NT2/D1 (cell line): ENCODE data around the gene GPA33.

Experiments used
- DNase-seq: peaks from one replicate; pipeline ENCODE4 v3.0.0-alpha.2; 2011; ENCODE audit warnings: low read depth, low spot score
- H3K27me3 ChIP-seq: 2 replicates; pipeline ENCODE4 v1.6.0; 2011; ENCODE audit warnings: mild to moderate bottlenecking; ENCODE audit not compliant: insufficient read length, insufficient read depth
- H3K36me3 ChIP-seq: 2 replicates; pipeline ENCODE4 v1.6.1; 2011; ENCODE audit warnings: mild to moderate bottlenecking, low read length, mixed read lengths; ENCODE audit not compliant: insufficient read depth, insufficient read length
- H3K4me1 ChIP-seq: 2 replicates; pipeline ENCODE4 v1.5.1; 2011; ENCODE audit not compliant: insufficient read depth, insufficient read length
- H3K4me3 ChIP-seq: 2 replicates; pipeline ENCODE4 v1.5.1; 2011; ENCODE audit warnings: low read depth; ENCODE audit not compliant: insufficient read length
- H3K9ac ChIP-seq: 2 replicates; pipeline ENCODE4 v1.6.0; 2011; ENCODE audit warnings: low read depth; ENCODE audit not compliant: insufficient read length
- H3K9me3 ChIP-seq: 2 replicates; pipeline ENCODE4 v1.5.1; 2011; ENCODE audit warnings: mild to moderate bottlenecking, low read length; ENCODE audit not compliant: insufficient read depth
- SUZ12 ChIP-seq: IDR thresholded peaks from 2 replicates; pipeline ENCODE4 v1.6.1; 2011; ENCODE audit not compliant: insufficient read length, insufficient read depth; ENCODE audit errors: extremely low read depth
- YY1 ChIP-seq: IDR thresholded peaks from 2 replicates; pipeline ENCODE4 v1.6.1; 2011; ENCODE audit not compliant: insufficient read length, insufficient read depth
- ZNF274 ChIP-seq: IDR thresholded peaks from 2 replicates; pipeline ENCODE4 v1.6.1; 2011; ENCODE audit warnings: mild to moderate bottlenecking, low read depth, low read length

GPA33 gene

DNA sequence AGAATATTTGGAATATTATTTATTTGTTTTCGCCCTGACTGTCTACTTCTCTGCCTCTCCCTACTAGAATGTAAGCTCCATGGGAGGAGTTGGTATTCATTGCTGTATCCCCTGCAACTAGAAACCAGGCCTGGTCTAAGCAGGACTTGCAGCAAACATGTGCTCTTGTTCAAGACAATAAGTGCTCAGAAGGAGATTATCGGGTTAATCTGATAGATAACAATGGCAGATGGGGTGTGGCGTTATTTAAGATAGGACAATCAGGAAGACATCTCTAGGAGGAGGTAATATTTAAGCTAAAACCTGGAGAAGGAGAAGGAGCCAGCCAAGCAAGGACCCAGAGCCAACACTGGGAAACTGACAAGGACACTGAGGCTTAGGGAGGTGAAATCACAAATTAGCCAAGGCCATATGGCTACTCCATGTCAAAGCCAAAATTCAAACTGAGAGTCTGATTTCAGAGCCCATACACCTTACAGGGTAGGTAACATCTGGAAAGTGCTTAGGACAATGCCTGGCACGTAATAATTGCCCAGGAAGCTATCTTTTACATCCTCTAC lies 45.2 kb upstream of the GPA33 start:
- H3K4me3 ChIP-seq = no peak overlapping the region
- TF ChIP-seq SUZ12 (no peak), YY1 (no peak), ZNF274 (no peak)
- peaks cover 12% of the 10 kb centered on the region for H3K4me1 ChIP-seq
- no peaks in the 10 kb centered on the region for H3K27me3 ChIP-seq
- H3K36me3 ChIP-seq = no peaks in the 10 kb centered on the region
- peaks cover 9% of the 10 kb centered on the region; the same call in 1 of the 2 replicates for H3K9me3 ChIP-seq
- DNase-seq = no peak
- no peak overlapping the region for H3K9ac ChIP-seq

DNA sequence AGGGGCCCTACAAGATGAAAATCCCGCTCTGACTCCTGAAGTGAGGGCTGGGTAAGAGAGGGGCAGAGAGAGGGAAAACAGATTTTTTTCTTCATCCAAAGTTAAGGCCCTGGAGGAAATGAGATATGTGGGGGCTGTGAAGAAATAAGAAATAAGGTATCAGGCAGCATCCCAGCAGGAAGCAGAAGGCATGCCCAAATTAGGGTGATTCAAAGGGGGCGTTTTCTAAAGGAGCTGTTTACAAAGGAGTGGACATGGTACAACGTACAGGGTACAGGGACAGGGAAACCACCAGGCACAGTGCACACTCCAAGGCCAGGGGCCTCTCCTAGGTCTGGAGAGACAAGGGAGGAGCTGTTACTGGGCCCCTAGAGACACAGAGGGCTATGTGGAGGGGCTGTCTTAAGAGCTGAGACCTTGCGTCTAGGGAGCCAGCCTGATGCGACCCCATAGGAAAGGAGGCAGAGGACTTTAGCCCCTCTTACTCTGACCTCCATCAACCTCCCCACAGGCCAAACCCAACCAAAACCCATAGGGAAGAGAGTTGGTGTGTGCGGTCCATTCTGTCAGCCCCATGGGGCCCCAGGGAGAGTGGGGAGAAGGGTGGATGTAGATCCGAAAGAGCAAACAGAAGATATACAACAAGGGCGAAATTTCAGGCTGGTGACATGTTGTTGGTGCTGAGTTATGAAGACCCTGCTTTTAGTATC lies 42.3 kb upstream of the GPA33 start:
- Histone ChIP-seq H3K9me3 (peaks cover 9% of the 10 kb centered on the region; the same call in 1 of the 2 replicates), H3K36me3 (peaks cover 6% of the 10 kb centered on the region), H3K4me1 (peaks cover 11% of the 10 kb centered on the region), H3K4me3 (no peak overlapping the region), H3K9ac (no peak overlapping the region), H3K27me3 (no peaks in the 10 kb centered on the region)
- no peak for DNase-seq
- TF ChIP-seq SUZ12 (no peak), ZNF274 (no peak), YY1 (no peak)

GRCh38 chr1:167130829-167131510 lies 40.8 kb upstream of the GPA33 start:
- Histone ChIP-seq H3K9me3 (no peaks in the 10 kb centered on the region), H3K4me3 (no peak overlapping the region), H3K36me3 (peaks cover 19% of the 10 kb centered on the region), H3K27me3 (no peaks in the 10 kb centered on the region), H3K9ac (no peak overlapping the region), H3K4me1 (peaks cover 6% of the 10 kb centered on the region)
- no peak for DNase-seq
- TF ChIP-seq ZNF274 (no peak), SUZ12 (no peak), YY1 (no peak)

- Histone ChIP-seq H3K4me1 (no peaks in the 10 kb centered on the region), H3K9me3 (no peaks in the 10 kb centered on the region), H3K4me3 (no peak overlapping the region), H3K9ac (no peak overlapping the region), H3K27me3 (no peaks in the 10 kb centered on the region), H3K36me3 (peaks cover 23% of the 10 kb centered on the region)
- no peak for DNase-seq
- TF ChIP-seq SUZ12 (no peak), YY1 (no peak), ZNF274 (no peak)
These were observed 38.4 kb upstream of the GPA33 start for GRCh38 chr1:167128261-167129227.

GRCh38 chr1:167127661-167128060 lies 37.5 kb upstream of the GPA33 start:
- H3K9ac ChIP-seq = no peak overlapping the region
- peaks cover 23% of the 10 kb centered on the region for H3K36me3 ChIP-seq
- no peak for DNase-seq
- no peak overlapping the region for H3K4me3 ChIP-seq
- no peaks in the 10 kb centered on the region for H3K9me3 ChIP-seq
- TF ChIP-seq ZNF274 = no peak
- no peak for TF ChIP-seq SUZ12
- TF ChIP-seq YY1 = no peak
- no peaks in the 10 kb centered on the region for H3K4me1 ChIP-seq
- no peaks in the 10 kb centered on the region for H3K27me3 ChIP-seq

DNA sequence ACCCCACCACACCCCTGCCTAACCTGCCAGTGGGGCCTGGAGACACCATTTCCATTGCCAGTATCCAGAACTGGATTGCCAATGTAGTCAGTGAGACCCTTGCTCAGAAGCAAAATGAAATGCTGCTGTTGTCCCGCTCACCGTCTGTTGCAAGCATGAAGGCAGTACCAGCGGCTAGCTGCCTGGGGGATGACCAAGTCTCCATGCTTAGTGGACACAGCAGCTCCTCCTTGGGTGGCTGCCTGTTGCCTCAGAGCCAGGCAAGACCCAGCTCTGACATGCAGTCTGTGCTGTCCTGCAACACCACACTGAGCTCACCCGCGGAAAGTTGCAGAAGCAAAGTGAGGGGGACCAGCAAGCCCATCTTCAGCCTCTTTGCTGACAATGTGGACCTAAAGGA lies 37.1 kb upstream of the GPA33 start:
- no peak for TF ChIP-seq YY1
- TF ChIP-seq SUZ12 = no peak
- no peak for TF ChIP-seq ZNF274

More for the DNA sequence above, 37.1 kb upstream of the GPA33 start:
- DNase-seq = no peak
- Histone ChIP-seq H3K4me1 (no peaks in the 10 kb centered on the region), H3K36me3 (peaks cover 23% of the 10 kb centered on the region), H3K4me3 (no peak overlapping the region), H3K9me3 (no peaks in the 10 kb centered on the region), H3K27me3 (no peaks in the 10 kb centered on the region), H3K9ac (no peak overlapping the region)
